ENCODE data around the gene TMC6.

The TMC6 gene

GRCh38 chr17:78174346-78174869 is 45.9 kb upstream of the TMC6 start:
- H2AFZ ChIP-seq (ENCODE audit: low read depth, low read length): no peak overlapping the region
- H4K8ac ChIP-seq (ENCODE audit: low read length): no peak overlapping the region
- peaks cover 0 to 7% of the 10 kb centered on the region in 2 experiments for H3K27me3 ChIP-seq (ENCODE audit: control insufficient read depth in 1 of 2, insufficient read depth in 1 of 2, low read length in 2 of 2)
- H2BK15ac ChIP-seq (ENCODE audit: low read depth, poor library complexity, severe bottlenecking): peak overlapping the region; percentile 3
- no peak overlapping the region for H3K14ac ChIP-seq (ENCODE audit: low read length in 2 of 2)
- H3K79me1 ChIP-seq (replicated peaks; ENCODE audit: low read length, poor library complexity, severe bottlenecking): peaks cover 7% of the 10 kb centered on the region
- no peak overlapping the region for H2AK5ac ChIP-seq (ENCODE audit: low read length, severe bottlenecking)
- WGBS: 97% methylated on average over 15 of the region's 15 CpGs
- H3K18ac ChIP-seq (ENCODE audit: low read depth in 1 of 2, low read length in 2 of 2): peak overlapping the region in 1 of 2 experiments; percentile 2
- H4K91ac ChIP-seq (ENCODE audit: low read length): no peak overlapping the region
- H3K9ac ChIP-seq (ENCODE audit: low read length): no peak overlapping the region
- no peak overlapping the region for H3K4me2 ChIP-seq (ENCODE audit: low read length, poor library complexity, severe bottlenecking)
- no peak overlapping the region for H3K23ac ChIP-seq (ENCODE audit: low read length in 2 of 2)
- no peak overlapping the region for H3K4ac ChIP-seq (ENCODE audit: low read depth in 1 of 2, low read length in 2 of 2)
- H3K4me3 ChIP-seq (ENCODE audit: insufficient read depth in 1 of 2, low read depth in 1 of 2, low read length in 2 of 2): no peak overlapping the region
- H3K9me3 ChIP-seq (ENCODE audit: control insufficient read depth, low read length): no peaks in the 10 kb centered on the region
- DNase-seq: no peak
- H2BK120ac ChIP-seq (ENCODE audit: low read depth, low read length): no peak overlapping the region
- no peak overlapping the region for H3K27ac ChIP-seq (ENCODE audit: low read length, poor library complexity, severe bottlenecking)
- peak overlapping the region in 1 of 2 experiments; percentile 33 for H2BK12ac ChIP-seq (ENCODE audit: low read length in 2 of 2)
- H2BK5ac ChIP-seq (ENCODE audit: low read depth, low read length, poor library complexity, severe bottlenecking): no peak overlapping the region
- peaks cover 25% of the 10 kb centered on the region for H3K4me1 ChIP-seq (ENCODE audit: control insufficient read depth, insufficient read depth, low read depth, low read length)
- H3K36me3 ChIP-seq (ENCODE audit: control insufficient read depth in 1 of 2, insufficient read depth in 2 of 2, low read depth in 1 of 2, low read length in 2 of 2): peaks cover 0 to 50% of the 10 kb centered on the region in 2 experiments

GRCh38 chr17:78173097-78173715 is 44.7 kb upstream of the TMC6 start:
- DNase-seq: peak; percentile 21
- Histone ChIP-seq H2BK15ac (ENCODE audit: low read depth, poor library complexity, severe bottlenecking) (no peak overlapping the region), H2AK5ac (ENCODE audit: low read length, severe bottlenecking) (no peak overlapping the region), H3K4me3 (ENCODE audit: insufficient read depth in 1 of 2, low read depth in 1 of 2, low read length in 2 of 2) (no peak overlapping the region), H2BK120ac (ENCODE audit: low read depth, low read length) (no peak overlapping the region), H2BK12ac (ENCODE audit: low read length in 2 of 2) (peak overlapping the region in 1 of 2 experiments; percentile 30), H3K14ac (ENCODE audit: low read length in 2 of 2) (no peak overlapping the region), H3K4me1 (ENCODE audit: control insufficient read depth, insufficient read depth, low read depth, low read length) (peaks cover 25% of the 10 kb centered on the region), H4K8ac (ENCODE audit: low read length) (peak overlapping the region; percentile 7), H3K27me3 (ENCODE audit: control insufficient read depth in 1 of 2, insufficient read depth in 1 of 2, low read length in 2 of 2) (peaks cover 0 to 13% of the 10 kb centered on the region in 2 experiments), H3K4me2 (ENCODE audit: low read length, poor library complexity, severe bottlenecking) (no peak overlapping the region), H3K9me3 (ENCODE audit: control insufficient read depth, low read length) (no peaks in the 10 kb centered on the region), H3K4ac (ENCODE audit: low read depth in 1 of 2, low read length in 2 of 2) (peak overlapping the region in 1 of 2 experiments; percentile 35), H3K36me3 (ENCODE audit: control insufficient read depth in 1 of 2, insufficient read depth in 2 of 2, low read depth in 1 of 2, low read length in 2 of 2) (peaks cover 0 to 50% of the 10 kb centered on the region in 2 experiments), H2AFZ (ENCODE audit: low read depth, low read length) (peak overlapping the region; percentile 19), H2BK5ac (ENCODE audit: low read depth, low read length, poor library complexity, severe bottlenecking) (no peak overlapping the region), H4K91ac (ENCODE audit: low read length) (peak overlapping the region; percentile 58), H3K9ac (ENCODE audit: low read length) (no peak overlapping the region), H3K27ac (ENCODE audit: low read length, poor library complexity, severe bottlenecking) (no peak overlapping the region), H3K23ac (ENCODE audit: low read length in 2 of 2) (no peak overlapping the region), H3K18ac (ENCODE audit: low read depth in 1 of 2, low read length in 2 of 2) (peak overlapping the region in 1 of 2 experiments; percentile 43), H3K79me1 (replicated peaks; ENCODE audit: low read length, poor library complexity, severe bottlenecking) (peaks cover 7% of the 10 kb centered on the region)
- 66% methylated on average over 10 of the region's 11 CpGs for WGBS

- H3K14ac ChIP-seq (ENCODE audit: low read length in 2 of 2): no peak overlapping the region
- no peak overlapping the region for H3K4me2 ChIP-seq (ENCODE audit: low read length, poor library complexity, severe bottlenecking)
- no peak overlapping the region for H3K9ac ChIP-seq (ENCODE audit: low read length)
- no peak overlapping the region for H3K4ac ChIP-seq (ENCODE audit: low read depth in 1 of 2, low read length in 2 of 2)
- 72% methylated on average over 16 of the region's 19 CpGs for WGBS
- H3K79me1 ChIP-seq (replicated peaks; ENCODE audit: low read length, poor library complexity, severe bottlenecking): peaks cover 7% of the 10 kb centered on the region
- H4K8ac ChIP-seq (ENCODE audit: low read length): no peak overlapping the region
- no peak overlapping the region for H2AFZ ChIP-seq (ENCODE audit: low read depth, low read length)
- H3K4me1 ChIP-seq (ENCODE audit: control insufficient read depth, insufficient read depth, low read depth, low read length): peaks cover 29% of the 10 kb centered on the region
- H2AK5ac ChIP-seq (ENCODE audit: low read length, severe bottlenecking): no peak overlapping the region
- peak overlapping the region in 1 of 2 experiments; percentile 54 for H3K23ac ChIP-seq (ENCODE audit: low read length in 2 of 2)
- no peak overlapping the region for H2BK12ac ChIP-seq (ENCODE audit: low read length in 2 of 2)
- no peak overlapping the region for H3K4me3 ChIP-seq (ENCODE audit: insufficient read depth in 1 of 2, low read depth in 1 of 2, low read length in 2 of 2)
- H2BK5ac ChIP-seq (ENCODE audit: low read depth, low read length, poor library complexity, severe bottlenecking): no peak overlapping the region
- H4K91ac ChIP-seq (ENCODE audit: low read length): no peak overlapping the region
- peak; percentile 54 for DNase-seq
- H2BK120ac ChIP-seq (ENCODE audit: low read depth, low read length): no peak overlapping the region
- H3K27ac ChIP-seq (ENCODE audit: low read length, poor library complexity, severe bottlenecking): no peak overlapping the region
- H3K36me3 ChIP-seq (ENCODE audit: control insufficient read depth in 1 of 2, insufficient read depth in 2 of 2, low read depth in 1 of 2, low read length in 2 of 2): peaks cover 0 to 50% of the 10 kb centered on the region in 2 experiments
- peaks cover 0 to 17% of the 10 kb centered on the region in 2 experiments for H3K27me3 ChIP-seq (ENCODE audit: control insufficient read depth in 1 of 2, insufficient read depth in 1 of 2, low read length in 2 of 2)
- H3K9me3 ChIP-seq (ENCODE audit: control insufficient read depth, low read length): no peaks in the 10 kb centered on the region
- peak overlapping the region in 1 of 2 experiments; percentile 43 for H3K18ac ChIP-seq (ENCODE audit: low read depth in 1 of 2, low read length in 2 of 2)
- H2BK15ac ChIP-seq (ENCODE audit: low read depth, poor library complexity, severe bottlenecking): no peak overlapping the region
These were observed 43.9 kb upstream of the TMC6 start for GRCh38 chr17:78172249-78173051.
